Smooth muscle cell (in vitro differentiated cells): Measurements from ENCODE around the gene NECTIN4. TPM values are rescaled to one million over a fixed set of nuclear protein-coding genes. Genes with fewer than 3 reads are reported as not detected.

Experiments
- DNase-seq: peaks from one replicate; lab custom pipeline; 2025; ENCODE audit not compliant: unreplicated experiment; lab: John Stamatoyannopoulos, UW
- H2AFZ ChIP-seq: fragments of 200-600 bp; sonication (generic); 2 replicates; pipeline ENCODE4 v1.6.0; 2016; ENCODE audit warnings: antibody characterized with exemption, low read depth, mild to moderate bottlenecking
- H3F3A ChIP-seq: fragments of 200-600 bp; sonication (generic); 2 replicates; pipeline ENCODE4 v1.6.0; 2017; ENCODE audit warnings: antibody characterized with exemption, low read depth
- H3K27ac ChIP-seq: fragments of 200-600 bp; sonication (generic); 2 replicates; pipeline ENCODE4 v1.5.1; 2016; ENCODE audit warnings: low read depth, mild to moderate bottlenecking
- H3K27me3 ChIP-seq: fragments of 200-600 bp; sonication (generic); 2 replicates; pipeline ENCODE4 v1.6.1; 2016; ENCODE audit warnings: low read depth, mild to moderate bottlenecking
- H3K36me3 ChIP-seq: fragments of 200-600 bp; sonication (generic); 2 replicates; pipeline ENCODE4 v1.5.1; 2016; ENCODE audit warnings: low read depth
- H3K4me1 ChIP-seq: fragments of 200-600 bp; sonication (generic); 2 replicates; pipeline ENCODE4 v1.5.1; 2016; ENCODE audit warnings: low read depth
- H3K4me2 ChIP-seq: fragments of 200-600 bp; sonication (generic); 2 replicates; pipeline ENCODE4 v1.6.0; 2016; ENCODE audit warnings: mild to moderate bottlenecking
- H3K4me3 ChIP-seq: fragments of 200-600 bp; sonication (generic); 2 replicates; pipeline ENCODE4 v1.5.1; 2016; ENCODE audit warnings: mild to moderate bottlenecking
- H3K79me2 ChIP-seq: fragments of 200-600 bp; sonication (generic); 2 replicates; pipeline ENCODE4 v1.6.0; 2016; ENCODE audit warnings: low read depth, mild to moderate bottlenecking
- H3K9ac ChIP-seq: fragments of 200-600 bp; sonication (generic); 2 replicates; pipeline ENCODE4 v1.6.0; 2016; ENCODE audit warnings: low read depth
- H3K9me3 ChIP-seq: fragments of 200-600 bp; sonication (generic); replicated peaks from 2 replicates; pipeline ENCODE4 v1.5.1; 2016; ENCODE audit warnings: low read depth
- H4K20me1 ChIP-seq: fragments of 200-600 bp; sonication (generic); 2 replicates; pipeline ENCODE4 v1.6.0; 2016; ENCODE audit warnings: low read depth
- WGBS: methylation state at CpG from one replicate; pipeline ENCODE4 v1.1.7; 2016; ENCODE audit warnings: low lambda C conversion rate; 5-methylcytosine and 5-hydroxymethylcytosine counted together
- polyA plus RNA-seq: library from polyadenylated mRNA; unstranded; fragments of >200 nt; fragmentation: Nextera tagmentation; extraction: Ambion mirVana; gene quantifications from 2 replicates; pipeline ENCODE4 v1.2.1, GENCODE V29; 2016
- total RNA-seq: library from RNA; depleted of rRNA; stranded (reverse); fragments of >200 nt; gene quantifications from 2 replicates; pipeline ENCODE4 v1.2.3, GENCODE V29; 2014
- TF ChIP-seq, protein P1 (sequence below): fragments of 200-600 bp; sonication (generic); IDR thresholded peaks from 2 replicates; pipeline ENCODE4 v1.5.1; 2017; ENCODE audit warnings: borderline replicate concordance, mild to moderate bottlenecking, antibody characterized with exemption; ENCODE audit not compliant: insufficient read depth, poor library complexity, severe bottlenecking

NECTIN4 gene
- total and polyA plus RNA-seq, 2 experiments from 2014 or later = 12.7 to 18.2 TPM

DNA sequence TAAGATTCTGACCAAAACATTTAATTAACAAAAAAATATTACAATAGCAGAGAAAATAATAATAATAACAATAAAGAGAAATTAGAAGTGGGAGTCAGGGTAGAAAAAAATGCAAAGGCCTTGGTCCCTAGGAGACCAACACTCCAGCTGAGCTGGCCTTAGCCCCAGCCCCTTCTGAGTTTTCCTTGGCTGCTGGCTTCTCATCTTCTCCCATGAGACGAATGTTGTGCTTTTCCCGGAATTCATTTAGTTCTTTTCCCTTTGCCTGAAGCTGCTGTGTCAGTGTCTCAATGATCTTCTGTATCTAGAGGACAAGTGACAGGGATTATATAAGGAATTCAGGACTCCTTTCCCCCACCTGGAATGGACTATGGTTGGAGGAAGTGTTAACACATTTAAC lies 11.2 kb upstream of the NECTIN4 start:
- Histone ChIP-seq H4K20me1 (peaks cover 29% of the 10 kb centered on the region), H3K9ac (no peak overlapping the region), H3K79me2 (peaks cover 25% of the 10 kb centered on the region), H3K27ac (no peak overlapping the region), H3F3A (peaks cover 19% of the 10 kb centered on the region), H3K9me3 (no peaks in the 10 kb centered on the region), H3K36me3 (no peaks in the 10 kb centered on the region), H3K4me2 (no peak overlapping the region), H2AFZ (no peak overlapping the region), H3K4me1 (peaks cover 7% of the 10 kb centered on the region), H3K4me3 (no peak overlapping the region), H3K27me3 (no peaks in the 10 kb centered on the region)
- TF ChIP-seq, protein P1, sequence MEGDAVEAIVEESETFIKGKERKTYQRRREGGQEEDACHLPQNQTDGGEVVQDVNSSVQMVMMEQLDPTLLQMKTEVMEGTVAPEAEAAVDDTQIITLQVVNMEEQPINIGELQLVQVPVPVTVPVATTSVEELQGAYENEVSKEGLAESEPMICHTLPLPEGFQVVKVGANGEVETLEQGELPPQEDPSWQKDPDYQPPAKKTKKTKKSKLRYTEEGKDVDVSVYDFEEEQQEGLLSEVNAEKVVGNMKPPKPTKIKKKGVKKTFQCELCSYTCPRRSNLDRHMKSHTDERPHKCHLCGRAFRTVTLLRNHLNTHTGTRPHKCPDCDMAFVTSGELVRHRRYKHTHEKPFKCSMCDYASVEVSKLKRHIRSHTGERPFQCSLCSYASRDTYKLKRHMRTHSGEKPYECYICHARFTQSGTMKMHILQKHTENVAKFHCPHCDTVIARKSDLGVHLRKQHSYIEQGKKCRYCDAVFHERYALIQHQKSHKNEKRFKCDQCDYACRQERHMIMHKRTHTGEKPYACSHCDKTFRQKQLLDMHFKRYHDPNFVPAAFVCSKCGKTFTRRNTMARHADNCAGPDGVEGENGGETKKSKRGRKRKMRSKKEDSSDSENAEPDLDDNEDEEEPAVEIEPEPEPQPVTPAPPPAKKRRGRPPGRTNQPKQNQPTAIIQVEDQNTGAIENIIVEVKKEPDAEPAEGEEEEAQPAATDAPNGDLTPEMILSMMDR = no peak
- 98% methylated on average over 2 of the region's 2 CpGs for WGBS
- no peak for DNase-seq

DNA sequence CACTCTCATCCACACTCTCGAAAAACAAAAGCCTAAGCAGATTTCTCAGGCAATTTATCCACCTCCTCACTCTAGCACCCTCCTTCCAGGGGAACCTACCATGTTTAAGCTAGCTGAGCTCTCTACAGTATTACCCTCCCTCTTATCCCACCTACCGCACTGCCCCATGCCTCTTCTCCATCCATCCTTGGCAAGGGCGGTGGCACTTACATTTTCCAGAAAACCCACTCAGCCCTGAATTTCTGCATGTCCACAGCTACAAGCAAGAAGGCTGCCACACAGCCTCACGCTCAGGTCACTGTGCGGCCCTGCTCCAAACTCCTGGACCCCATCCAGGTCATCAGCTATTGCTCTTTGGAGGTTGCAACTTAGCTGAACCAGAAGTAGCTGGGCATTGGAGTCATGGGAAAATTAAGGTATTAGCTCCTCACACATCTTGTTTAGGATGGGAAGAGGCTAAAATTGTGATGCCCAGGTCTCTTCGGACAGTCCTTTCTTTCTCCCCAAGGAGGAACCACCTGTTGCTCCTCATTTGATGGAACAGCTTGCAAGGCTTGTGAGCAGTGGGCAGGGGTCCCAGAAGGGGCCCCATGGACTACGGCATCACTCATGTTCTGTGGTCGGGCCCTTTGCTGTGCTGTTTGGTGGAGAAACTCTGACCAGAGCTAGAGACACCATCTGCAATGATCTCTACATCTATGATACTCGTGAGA lies 9.9 kb upstream of the NECTIN4 start:
- Histone ChIP-seq H3K36me3 (no peaks in the 10 kb centered on the region), H3K4me2 (peak overlapping the region; percentile 93), H2AFZ (no peak overlapping the region), H3K9me3 (no peaks in the 10 kb centered on the region), H4K20me1 (peaks cover 16% of the 10 kb centered on the region), H3K4me3 (peak overlapping the region; percentile 64), H3K27me3 (no peaks in the 10 kb centered on the region), H3K9ac (no peak overlapping the region), H3K79me2 (peaks cover 12% of the 10 kb centered on the region), H3K4me1 (peaks cover 7% of the 10 kb centered on the region), H3F3A (peaks cover 19% of the 10 kb centered on the region), H3K27ac (no peak overlapping the region)
- TF ChIP-seq, protein P1 = no peak
- WGBS = 91% methylated on average over 9 of the region's 9 CpGs
- no peak for DNase-seq

DNA sequence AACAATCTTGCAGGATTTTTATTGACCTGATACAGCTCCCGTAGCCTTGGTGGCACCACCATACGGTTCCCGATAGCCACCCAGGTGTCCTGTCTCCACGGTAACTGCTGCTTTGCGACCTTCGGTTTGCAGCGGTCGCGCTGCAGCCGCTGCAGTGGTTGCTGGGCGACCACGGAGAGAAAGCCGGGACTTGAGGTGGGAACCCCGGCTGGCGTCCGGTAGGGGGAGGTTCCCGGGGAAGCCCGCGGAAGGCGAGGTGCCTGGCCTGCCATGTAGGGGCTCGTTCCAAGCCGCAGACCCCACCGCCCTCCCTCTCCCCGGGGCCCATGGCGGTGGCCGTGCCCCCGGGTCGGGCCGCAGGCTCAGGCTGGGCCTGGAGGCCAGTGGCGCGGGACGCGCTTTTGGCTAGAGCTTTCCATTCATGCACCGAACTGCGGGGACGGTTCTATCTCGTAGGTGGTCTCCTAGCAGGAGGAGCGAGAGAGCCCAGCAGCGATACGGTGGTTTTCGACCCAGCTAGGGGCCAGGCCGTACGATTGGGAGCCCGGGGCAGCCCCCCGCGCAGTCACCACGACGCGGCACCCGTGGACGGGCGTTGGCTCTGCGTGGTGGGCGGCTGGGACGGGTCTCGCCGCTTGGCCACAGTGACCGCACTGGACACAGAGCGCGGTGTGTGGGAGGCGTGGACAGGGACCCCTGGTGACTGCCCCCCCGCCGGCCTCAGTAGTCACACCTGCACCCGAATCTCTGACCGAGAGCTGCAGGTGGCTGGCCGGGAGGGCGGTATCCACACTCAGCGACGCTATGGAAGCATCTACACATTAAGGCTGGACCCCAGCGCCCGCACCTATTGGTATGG lies 9.1 kb upstream of the NECTIN4 start, which contains the start of gene KLHDC9:
KLHDC9 (plus strand) TSS at position 152 of the 859 bp plus-strand sequence; CDS start at position 327, 175 bp downstream.
- H3K4me2 ChIP-seq = peak within 1 kb of the TSS; percentile 93
- H3K27me3 ChIP-seq = no peaks in the 10 kb centered on the region
- H3F3A ChIP-seq = peaks cover 19% of the 10 kb centered on the region
- H3K4me3 ChIP-seq = peak within 1 kb of the TSS; percentile 64
- no peaks in the 10 kb centered on the region for H3K9me3 ChIP-seq
- peak within 1 kb of the TSS; percentile 31 for H2AFZ ChIP-seq
- H3K4me1 ChIP-seq = peaks cover 7% of the 10 kb centered on the region
- peaks cover 5% of the 10 kb centered on the region for H3K79me2 ChIP-seq
- H3K36me3 ChIP-seq = no peaks in the 10 kb centered on the region
- peak within 1 kb of the TSS; percentile 56 for H3K27ac ChIP-seq
- DNase-seq = peak; percentile 31
- TF ChIP-seq, protein P1 = no peak
- WGBS = 2% methylated on average over 44 of the region's 71 CpGs
- peak within 1 kb of the TSS; percentile 45 for H3K9ac ChIP-seq
- H4K20me1 ChIP-seq = peaks cover 8% of the 10 kb centered on the region
